Measurements from ENCODE around the gene CFAP97. TPM values are rescaled to one million over a fixed set of nuclear protein-coding genes. Genes with fewer than 3 reads are reported as not detected.
"Not testable (repeated sequence)": the region's sequence is repeated elsewhere in the genome, so short reads cannot be mapped to it uniquely, and the experiment has no call there.

Gene CFAP97
- total RNA-seq, 1 donor from 2014 or later = 9.8 TPM

DNA sequence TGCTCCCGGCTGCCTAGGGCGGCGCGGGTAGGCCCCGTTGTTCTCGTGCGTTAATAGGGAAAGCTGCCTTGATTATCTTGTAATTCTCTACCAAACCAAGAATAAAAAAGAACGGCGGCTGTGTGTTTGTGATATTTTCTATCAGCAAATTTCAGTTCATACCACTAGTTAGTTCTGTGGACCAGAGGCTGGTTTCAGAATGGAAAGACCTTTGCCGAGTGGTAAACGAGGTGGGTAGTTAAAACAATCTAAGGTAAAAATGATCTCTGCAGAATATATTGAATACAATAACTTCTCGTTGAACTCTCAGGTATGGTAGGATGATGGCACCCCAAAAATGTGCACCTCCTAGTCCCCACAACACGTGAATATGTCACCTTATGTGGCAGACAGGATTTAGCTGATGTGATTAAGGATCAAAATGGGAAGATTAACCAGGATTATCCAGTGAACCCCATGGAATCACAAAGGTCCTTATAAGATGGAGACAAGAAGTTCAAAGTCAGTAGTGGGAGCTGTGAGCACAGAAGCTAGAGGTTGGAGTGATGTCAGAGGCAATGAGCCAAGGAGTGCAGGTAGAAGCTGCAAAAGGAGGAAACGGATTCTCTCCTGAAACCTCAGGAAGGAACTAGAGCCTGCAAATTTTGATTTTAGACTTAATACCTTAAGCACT is 574 bp upstream of the CFAP97 start:
- DNase-seq = no peak
- no peak for ATAC-seq
- intact Hi-C loops (cut with micrococcal nuclease) = no loop called here

GRCh38 chr4:185202984-185203485 is 765 bp downstream of the CFAP97 start:
- DNase-seq (no peak), ATAC-seq (no peak)
- intact Hi-C loops (cut with micrococcal nuclease) = no loop called here

DNA sequence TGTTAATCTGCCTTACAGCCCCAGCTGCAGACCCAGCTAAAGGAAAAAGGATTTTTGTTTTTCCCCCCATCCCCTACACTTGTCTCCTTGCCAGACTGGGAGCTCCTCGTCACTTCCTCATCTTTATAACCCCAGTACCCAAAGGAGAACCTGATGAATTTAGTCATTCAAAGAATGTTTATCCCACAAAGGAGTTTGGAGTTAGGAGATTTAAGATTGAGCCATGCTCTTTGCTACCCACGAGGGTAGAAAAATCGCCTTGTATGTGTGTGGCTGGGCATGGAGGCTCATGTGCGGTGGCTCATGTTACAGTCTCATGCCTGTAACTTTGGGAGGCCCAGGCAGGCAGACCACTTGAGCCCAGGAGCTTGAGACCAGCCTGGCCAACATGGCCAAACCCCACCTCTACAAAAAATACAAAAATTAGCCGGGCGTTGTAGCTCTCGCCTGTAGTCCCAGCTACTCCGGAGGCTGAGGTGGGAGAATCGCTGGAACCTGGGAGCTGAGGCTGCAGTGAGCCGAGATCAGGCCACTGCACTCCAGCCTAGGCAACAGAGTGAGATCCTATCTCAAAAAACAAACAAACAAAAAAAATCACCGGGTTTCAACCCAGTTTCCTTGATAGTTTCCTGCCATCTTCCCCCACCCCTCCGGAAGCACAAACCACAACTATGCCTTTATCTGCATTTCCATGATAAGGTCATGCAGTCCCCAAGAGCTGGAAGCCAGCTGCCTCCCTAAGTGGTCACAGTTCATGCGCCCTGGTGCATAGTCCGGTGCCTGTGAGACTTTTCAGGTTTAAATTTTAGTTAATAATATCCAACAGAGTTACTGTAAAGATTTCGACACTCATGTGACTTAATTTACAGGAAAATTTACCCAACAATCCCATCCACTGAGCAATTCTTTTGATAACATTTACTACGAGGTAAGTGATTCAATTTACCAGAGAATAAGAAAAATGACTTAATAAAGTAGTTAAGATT is 1.5 kb downstream of the CFAP97 start:
- intact Hi-C loops (cut with micrococcal nuclease) = no loop called here
- ATAC-seq (no peak), DNase-seq (no peak)

GRCh38 chr4:185198189-185198588 is 5.6 kb downstream of the CFAP97 start:
- DNase-seq; intact Hi-C loops (cut with micrococcal nuclease); ATAC-seq: not testable (repeated sequence)

- intact Hi-C loops (cut with micrococcal nuclease) = no loop called here
- ATAC-seq (no peak), DNase-seq (no peak)
These were observed 7.4 kb downstream of the CFAP97 start for GRCh38 chr4:185196437-185196836.

DNA sequence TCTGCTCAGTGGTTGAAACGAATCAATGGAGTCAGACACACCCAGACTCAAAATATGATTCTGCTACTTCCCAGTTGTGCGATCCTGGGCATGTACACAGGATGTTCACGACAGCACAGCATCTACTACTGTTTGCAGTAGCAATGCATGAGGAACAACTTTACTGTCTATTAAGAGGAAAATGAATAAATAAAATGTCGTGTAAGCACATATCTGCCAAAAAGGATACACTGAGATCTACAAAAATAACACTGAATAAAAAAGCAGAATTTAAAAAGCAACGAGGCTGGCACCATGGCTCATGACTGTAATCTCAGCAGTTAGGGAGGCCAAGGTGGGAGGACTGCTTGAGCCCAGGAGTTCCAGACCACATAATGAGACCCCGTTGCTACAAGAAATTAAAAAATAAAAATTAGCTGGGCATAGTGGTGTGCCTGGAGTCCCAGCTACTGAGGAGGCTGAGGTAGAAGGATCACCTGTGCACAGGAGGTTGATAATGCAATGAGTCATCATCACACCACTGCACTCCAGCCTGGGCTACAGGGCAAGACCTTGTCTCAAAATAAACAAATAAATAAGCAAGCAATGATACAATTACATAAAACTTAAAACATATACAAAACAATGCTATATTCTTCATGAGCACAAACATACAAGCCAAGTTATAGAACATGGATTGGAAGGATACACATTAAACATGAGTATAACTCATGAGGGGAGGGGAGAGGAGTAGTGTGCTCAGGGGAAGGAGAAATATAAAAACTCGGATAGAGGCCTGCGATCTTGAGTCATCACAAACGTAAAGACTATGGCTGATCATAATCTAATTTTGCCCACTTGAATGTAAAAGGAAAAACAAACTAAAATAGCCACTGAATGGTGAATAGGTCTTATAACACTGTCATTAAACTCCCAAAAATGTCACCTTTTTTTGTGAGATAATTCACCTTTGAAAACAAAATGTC is 8.6 kb downstream of the CFAP97 start:
- DNase-seq (no peak), ATAC-seq (no peak)
- intact Hi-C loops (cut with micrococcal nuclease) = no loop called here

- DNase-seq = no peak
- no peak for ATAC-seq
- intact Hi-C loops (cut with micrococcal nuclease) = no loop called here
These were observed 11.7 kb downstream of the CFAP97 start for GRCh38 chr4:185192059-185192458.

GRCh38 chr4:185190306-185190856 is 13.4 kb downstream of the CFAP97 start:
- ATAC-seq (no peak), DNase-seq (no peak)
- intact Hi-C loops (cut with micrococcal nuclease) = no loop called here

DNA sequence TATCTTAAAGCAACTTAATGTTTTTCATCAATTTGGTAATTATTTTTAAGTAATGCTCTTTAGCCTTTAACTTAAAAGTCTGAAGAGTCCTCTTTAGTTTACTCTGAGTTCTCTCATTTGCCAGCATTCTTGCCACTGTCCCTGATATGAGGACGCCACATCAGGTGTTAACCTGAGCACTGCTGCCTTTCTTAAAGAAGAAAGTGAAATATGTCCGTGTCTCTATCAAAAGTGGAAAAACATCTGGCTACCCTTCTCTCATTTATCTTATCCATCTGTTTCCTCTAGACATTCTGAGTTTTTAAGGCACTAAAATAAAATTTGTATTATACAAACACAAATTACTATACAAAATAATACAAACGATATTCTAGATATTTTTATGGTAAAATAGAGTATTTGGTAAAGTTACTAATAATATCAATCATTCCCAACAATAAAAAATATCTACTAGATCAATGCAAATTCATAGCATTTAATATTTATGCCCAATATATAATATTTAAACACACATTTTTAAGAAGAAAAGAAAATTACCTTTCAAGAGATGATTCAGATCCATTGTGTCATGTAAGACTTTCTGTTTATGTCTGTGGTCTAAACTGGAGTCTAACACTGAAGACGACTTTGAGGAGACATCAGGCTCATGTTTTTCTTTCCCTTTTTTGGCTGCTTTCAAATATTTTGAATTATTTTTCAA is 14.0 kb downstream of the CFAP97 start:
- no peak for DNase-seq
- intact Hi-C loops (cut with micrococcal nuclease) = no loop called here
- ATAC-seq = no peak

GRCh38 chr4:185186769-185187168 is 17.0 kb downstream of the CFAP97 start:
- ATAC-seq = no peak
- intact Hi-C loops (cut with micrococcal nuclease) = no loop called here
- DNase-seq = no peak

GRCh38 chr4:185183622-185184281 is 20.0 kb downstream of the CFAP97 start:
- intact Hi-C loops (cut with micrococcal nuclease) = no loop called here
- ATAC-seq (peak; percentile 78), DNase-seq (peak; percentile 64)

GRCh38 chr4:185182239-185182638 is 21.6 kb downstream of the CFAP97 start:
- DNase-seq (no peak), ATAC-seq (no peak)
- intact Hi-C loops (cut with micrococcal nuclease) = no loop called here

DNA sequence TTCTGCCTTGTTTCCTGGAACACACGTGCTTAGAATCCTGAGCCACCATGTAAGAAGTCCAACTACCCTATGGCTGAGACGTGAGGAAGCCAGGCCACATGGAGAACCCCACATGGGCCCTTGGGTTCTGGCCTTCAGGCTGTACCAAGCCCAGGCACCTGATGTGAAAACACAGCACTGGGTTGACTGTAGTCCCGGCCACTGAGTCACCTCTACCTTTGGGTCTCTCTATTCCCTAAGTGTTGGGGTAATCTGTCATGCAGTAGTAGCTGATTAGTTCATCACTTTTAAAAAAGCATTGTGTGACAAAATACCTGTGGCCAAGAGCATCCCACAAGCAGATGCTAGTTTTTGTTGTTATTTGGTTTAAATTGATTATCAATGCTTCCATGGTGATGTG is 24.3 kb downstream of the CFAP97 start:
- ATAC-seq (no peak), DNase-seq (no peak)
- intact Hi-C loops (cut with micrococcal nuclease) = no loop called here

GRCh38 chr4:185171373-185172071 is 32.3 kb downstream of the CFAP97 start:
- DNase-seq = no peak

GRCh38 chr4:185167234-185167633 is 36.6 kb downstream of the CFAP97 start:
- intact Hi-C loops (cut with micrococcal nuclease) = no loop called here
- ATAC-seq = no peak
- no peak for DNase-seq

More at GRCh38 chr4:185171373-185172071, 32.3 kb downstream of the CFAP97 start:
- intact Hi-C loops (cut with micrococcal nuclease) = no loop called here
- ATAC-seq = no peak

GRCh38 chr4:185165605-185166063 is 38.2 kb downstream of the CFAP97 start:
- intact Hi-C loops (cut with micrococcal nuclease) = no loop called here
- DNase-seq (no peak), ATAC-seq (peak; percentile 40)

GRCh38 chr4:185151296-185151695 is 52.5 kb downstream of the CFAP97 start:
- no peak for DNase-seq
- ATAC-seq = no peak
- intact Hi-C loops (cut with micrococcal nuclease) = no loop called here
